NB4 (cell line): ENCODE measurements around the gene ZNF132.

Experiments used
- DNase-seq: peaks from one replicate; pipeline ENCODE4 v3.0.0; 2010; ENCODE audit warnings: low read depth
- H3K4me3 ChIP-seq: one replicate; pipeline ENCODE4 v1.5.1; 2011; ENCODE audit warnings: mild to moderate bottlenecking, low read depth, low read length, moderate library complexity
- CTCF ChIP-seq: IDR thresholded peaks from one replicate; pipeline ENCODE4 v1.5.1; 2012; ENCODE audit warnings: low read depth, low read length
- MAX ChIP-seq: IDR thresholded peaks from 2 replicates; pipeline ENCODE4 v1.6.1; 2011; ENCODE audit warnings: low read depth, low read length
- MYC ChIP-seq: IDR thresholded peaks from 2 replicates; pipeline ENCODE4 v1.6.1; 2011; ENCODE audit warnings: low read depth, low read length
- POLR2A ChIP-seq: IDR thresholded peaks from 2 replicates; pipeline ENCODE4 v1.6.1; 2011; ENCODE audit warnings: mild to moderate bottlenecking; ENCODE audit not compliant: insufficient read length; ENCODE audit errors: extremely low read depth

ZNF132 gene

GRCh38 chr19:58469241-58470013 is 29.5 kb upstream of the ZNF132 start:
- no peak for TF ChIP-seq POLR2A
- no peak for TF ChIP-seq MAX
- TF ChIP-seq MYC: no peak
- no peak for TF ChIP-seq CTCF
- H3K4me3 ChIP-seq: no peak overlapping the region
- DNase-seq: no peak

GRCh38 chr19:58468216-58468839 is 28.4 kb upstream of the ZNF132 start:
- no peak for TF ChIP-seq MAX
- peak overlapping the region; percentile 49 for H3K4me3 ChIP-seq
- peak; percentile 40 for DNase-seq

GRCh38 chr19:58466760-58467589 is 27.0 kb upstream of the ZNF132 start, which contains the start of gene ZNF324:
Gene ZNF324 (plus strand): TSS chr19:58467080. CDS start chr19:58469186, 2,106 bp downstream.
- peak; percentile 97 for DNase-seq
- peak; percentile 53 for TF ChIP-seq POLR2A
- TF ChIP-seq CTCF: no peak
- peak; percentile 99 for TF ChIP-seq MAX
- peak; percentile 44; the same call in 1 of the 2 replicates for TF ChIP-seq MYC
- H3K4me3 ChIP-seq: peak within 1 kb of the TSS; percentile 66

- no peak for DNase-seq
Measured at GRCh38 chr19:58466089-58466759, 26.3 kb upstream of the ZNF132 start.

GRCh38 chr19:58460039-58460438 is 20.1 kb upstream of the ZNF132 start:
- no peak for DNase-seq
- TF ChIP-seq POLR2A (no peak), MYC (no peak), CTCF (no peak), MAX (no peak)
- H3K4me3 ChIP-seq: no peak overlapping the region

More at GRCh38 chr19:58466089-58466759, 26.3 kb upstream of the ZNF132 start:
- H3K4me3 ChIP-seq: peak overlapping the region; percentile 49
- no peak for TF ChIP-seq MAX
- no peak for TF ChIP-seq POLR2A
- no peak for TF ChIP-seq CTCF
- no peak for TF ChIP-seq MYC
